ENCODE results near the gene SLCO3A1.

SLCO3A1 gene

GRCh38 chr15:91973481-91973880 is 120.0 kb downstream of the SLCO3A1 start:
- DNase-seq: no peak

GRCh38 chr15:91974321-91974720 is 120.8 kb downstream of the SLCO3A1 start:
- no peak for DNase-seq

GRCh38 chr15:91975241-91975978 is 121.9 kb downstream of the SLCO3A1 start:
- no peak for DNase-seq

GRCh38 chr15:91976966-91977365 is 123.5 kb downstream of the SLCO3A1 start:
- no peak for DNase-seq

GRCh38 chr15:91980502-91981267 is 127.2 kb downstream of the SLCO3A1 start:
- no peak for DNase-seq

- DNase-seq: no peak
These were observed 128.6 kb downstream of the SLCO3A1 start for GRCh38 chr15:91981821-91982800.

- DNase-seq: no peak
These were observed 130.3 kb downstream of the SLCO3A1 start for GRCh38 chr15:91983729-91984340.

- no peak for DNase-seq
These were observed 131.8 kb downstream of the SLCO3A1 start for GRCh38 chr15:91985297-91985696.

GRCh38 chr15:91988071-91988470 is 134.6 kb downstream of the SLCO3A1 start:
- DNase-seq: no peak

- no peak for DNase-seq
These were observed 135.1 kb downstream of the SLCO3A1 start for GRCh38 chr15:91988655-91989054.

GRCh38 chr15:91989821-91990220 is 136.3 kb downstream of the SLCO3A1 start:
- DNase-seq: no peak

- no peak for DNase-seq
These were observed 139.4 kb downstream of the SLCO3A1 start for GRCh38 chr15:91992945-91993344.

GRCh38 chr15:91995146-91995545 is 141.6 kb downstream of the SLCO3A1 start:
- no peak for DNase-seq

GRCh38 chr15:91997163-91997562 is 143.7 kb downstream of the SLCO3A1 start:
- DNase-seq: no peak

GRCh38 chr15:92000709-92001108 is 147.2 kb downstream of the SLCO3A1 start:
- no peak for DNase-seq

GRCh38 chr15:92001307-92001706 is 147.8 kb downstream of the SLCO3A1 start:
- DNase-seq: no peak

- no peak for DNase-seq
These were observed 149.2 kb downstream of the SLCO3A1 start for GRCh38 chr15:92002666-92003065.

- no peak for DNase-seq
These were observed 150.1 kb downstream of the SLCO3A1 start for GRCh38 chr15:92003515-92004067.

- no peak for DNase-seq
These were observed 151.6 kb downstream of the SLCO3A1 start for GRCh38 chr15:92005154-92005553.

- no peak for DNase-seq
These were observed 152.9 kb downstream of the SLCO3A1 start for GRCh38 chr15:92006186-92007028.

GRCh38 chr15:92009162-92009561 is 155.7 kb downstream of the SLCO3A1 start:
- DNase-seq: no peak
